Activated naive CD4-positive, alpha-beta T cell treated with anti-CD3 and anti-CD28 coated beads for 36 hours (primary cell): ENCODE data around the gene DCUN1D2. TPM values are rescaled to one million over a fixed set of nuclear protein-coding genes. Genes with fewer than 3 reads are reported as not detected.
A peak's percentile ranks its signal among the peaks of the same experiment; 100 is the strongest.
"Not testable (repeated sequence)": the region's sequence is repeated elsewhere in the genome, so short reads cannot be mapped to it uniquely, and the experiment has no call there.

Experiments used
- CTCF ChIA-PET: fragments of 350-600 bp; sonication (Branson Sonifier 250); formaldehyde crosslinking; loops from one replicate; lab custom pipeline; 2021; ENCODE audit warnings: antibody characterized with exemption; lab: Charles Lee
- DNase-seq: peaks from one replicate; pipeline ENCODE4 v3.0.0-alpha.2; 2020
- H3K27ac Mint-ChIP-seq: one replicate; pipeline ENCODE4 v1.8.0; 2021; ENCODE audit warnings: mild to moderate bottlenecking, mixed read lengths
- H3K27me3 Mint-ChIP-seq: one replicate; pipeline ENCODE4 v1.8.0; 2021; ENCODE audit warnings: low read depth, mixed read lengths
- H3K36me3 Mint-ChIP-seq: one replicate; pipeline ENCODE4 v1.8.0; 2021; ENCODE audit warnings: low read depth, mixed read lengths
- H3K4me1 Mint-ChIP-seq: one replicate; pipeline ENCODE4 v1.8.0; 2021; ENCODE audit warnings: low read depth, mixed read lengths
- H3K4me3 Mint-ChIP-seq: one replicate; pipeline ENCODE4 v1.8.0; 2021; ENCODE audit warnings: mild to moderate bottlenecking, moderate library complexity, mixed read lengths
- H3K9me3 Mint-ChIP-seq: one replicate; pipeline ENCODE4 v1.8.0; 2021; ENCODE audit warnings: mixed read lengths
- intact Hi-C: fragments of 100-400 bp; cut with micrococcal nuclease; formaldehyde crosslinking; loops from one replicate; pipeline ENCODE4 v1.15.1; 2023
- total RNA-seq, 2 experiments: library from RNA; stranded (reverse); gene quantifications; one replicate each; pipeline ENCODE4 v1.2.3, GENCODE V29; 2021

The DCUN1D2 gene
- total RNA-seq, 2 experiments from 2014 or later, result 14.3 to 14.7 TPM

DNA sequence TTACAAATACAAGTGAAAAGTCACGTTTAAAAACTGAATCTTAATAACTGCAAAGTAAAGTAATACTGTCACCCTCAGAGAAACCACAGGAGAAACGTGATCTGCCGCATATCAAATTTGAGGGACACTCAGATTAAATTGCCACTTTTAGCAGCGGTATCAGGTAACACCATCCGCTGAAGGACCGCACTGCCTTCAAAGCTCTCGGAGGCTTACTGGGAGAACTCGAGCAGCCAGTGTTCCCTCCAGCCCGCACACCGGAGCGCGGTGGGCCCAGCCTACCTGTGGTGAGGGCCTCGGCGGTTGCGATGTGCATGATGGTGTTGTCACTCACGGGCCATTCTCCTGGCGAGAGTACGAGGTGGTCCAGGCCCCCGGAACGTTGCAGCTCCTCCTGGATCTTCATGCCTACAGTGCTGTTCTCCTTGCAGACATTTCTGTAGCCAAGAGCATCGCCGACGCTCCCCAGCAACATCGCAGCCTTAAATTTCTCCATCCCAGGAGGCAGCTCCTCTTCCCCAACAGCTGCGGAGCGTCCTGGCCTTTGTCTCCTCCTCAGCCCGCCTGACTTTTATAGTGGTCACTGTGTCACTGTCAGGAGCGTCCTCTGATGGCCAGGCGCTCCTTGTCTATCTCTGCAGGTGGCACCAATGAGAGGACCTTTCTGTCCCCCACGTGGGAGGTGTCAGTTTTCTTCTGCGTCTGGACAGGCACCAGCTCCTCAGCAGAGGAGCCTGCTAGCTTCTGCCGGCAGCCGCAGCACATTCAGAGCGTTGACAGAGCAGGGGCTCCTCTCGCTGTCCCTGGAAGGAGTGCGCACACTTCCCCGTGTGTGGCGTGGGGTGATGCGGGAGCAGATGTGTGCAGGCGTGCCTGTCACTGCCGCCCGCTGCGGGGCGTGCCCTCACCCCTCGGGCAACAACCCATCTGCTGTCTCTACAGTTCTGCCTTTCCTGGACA, 37.3 kb downstream of the DCUN1D2 start, which contains the start of gene ADPRHL1:
Gene ADPRHL1, minus strand, starts transcription at position 547 of the 960 bp plus-strand sequence. Its CDS starts 51 bp downstream, at position 496.
- Mint-ChIP-seq H3K36me3 (peaks cover 6% of the 10 kb centered on the region), H3K27me3 (no peaks in the 10 kb centered on the region), H3K27ac (no peak within 1 kb of the TSS), H3K4me1 (no peaks in the 10 kb centered on the region), H3K9me3 (no peaks in the 10 kb centered on the region), H3K4me3 (no peak within 1 kb of the TSS)
- intact Hi-C loops, result no loop called here
- no peak for DNase-seq
- CTCF ChIA-PET, result no interaction called here

DNA sequence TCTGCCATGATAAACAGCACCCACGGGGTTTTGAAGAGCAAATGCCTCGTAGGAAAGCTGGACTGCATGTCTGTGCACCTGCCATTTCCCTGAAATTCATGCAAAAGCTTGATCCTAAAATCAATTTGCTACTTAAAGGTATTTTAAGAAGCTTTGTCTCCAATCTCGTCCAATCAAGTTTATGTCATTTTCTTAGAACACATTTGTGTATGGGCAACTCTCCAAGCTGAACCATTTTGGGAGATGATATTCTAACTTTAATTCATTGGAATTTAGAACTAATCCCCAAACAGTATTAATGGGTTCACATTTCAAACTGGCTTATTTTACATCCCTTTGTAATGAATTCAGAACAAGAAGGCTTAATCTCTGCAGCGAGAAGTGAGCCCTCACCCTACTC, 38.0 kb downstream of the DCUN1D2 start:
- intact Hi-C loops, result no loop called here
- Mint-ChIP-seq H3K36me3 (peaks cover 5% of the 10 kb centered on the region), H3K27ac (no peak overlapping the region), H3K27me3 (no peaks in the 10 kb centered on the region), H3K4me3 (no peak overlapping the region), H3K9me3 (no peaks in the 10 kb centered on the region), H3K4me1 (no peaks in the 10 kb centered on the region)
- DNase-seq, result no peak
- CTCF ChIA-PET, result no interaction called here

DNA sequence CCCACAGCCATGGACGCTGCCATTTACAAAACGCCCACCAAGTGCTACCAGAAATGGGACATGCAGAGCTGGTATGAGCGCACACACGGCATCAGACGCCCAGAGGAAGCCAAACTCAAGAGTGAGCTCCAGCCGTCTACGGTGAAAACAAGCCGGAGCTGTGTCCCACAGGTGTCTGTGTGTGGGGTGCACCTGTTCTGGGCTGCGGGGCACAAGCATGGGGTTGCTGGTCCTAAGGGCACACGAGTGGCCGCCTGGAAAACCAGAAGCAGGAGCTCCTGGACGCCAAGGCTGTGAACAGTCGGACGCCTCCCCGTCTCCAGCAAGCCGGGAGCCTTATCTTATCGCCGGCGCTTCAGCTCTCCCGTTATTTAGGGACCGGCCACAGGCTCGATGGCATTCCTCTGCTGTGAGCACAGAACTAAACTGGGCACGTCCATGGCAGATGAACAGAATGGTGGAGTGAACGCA, 38.5 kb downstream of the DCUN1D2 start:
- H3K4me1 Mint-ChIP-seq, result no peaks in the 10 kb centered on the region
- no peaks in the 10 kb centered on the region for H3K9me3 Mint-ChIP-seq
- no peak overlapping the region for H3K27ac Mint-ChIP-seq
- no peak for DNase-seq
- CTCF ChIA-PET, result no interaction called here
- H3K27me3 Mint-ChIP-seq, result no peaks in the 10 kb centered on the region
- intact Hi-C loops, result no loop called here
- H3K4me3 Mint-ChIP-seq, result no peak overlapping the region
- peaks cover 4% of the 10 kb centered on the region for H3K36me3 Mint-ChIP-seq

DNA sequence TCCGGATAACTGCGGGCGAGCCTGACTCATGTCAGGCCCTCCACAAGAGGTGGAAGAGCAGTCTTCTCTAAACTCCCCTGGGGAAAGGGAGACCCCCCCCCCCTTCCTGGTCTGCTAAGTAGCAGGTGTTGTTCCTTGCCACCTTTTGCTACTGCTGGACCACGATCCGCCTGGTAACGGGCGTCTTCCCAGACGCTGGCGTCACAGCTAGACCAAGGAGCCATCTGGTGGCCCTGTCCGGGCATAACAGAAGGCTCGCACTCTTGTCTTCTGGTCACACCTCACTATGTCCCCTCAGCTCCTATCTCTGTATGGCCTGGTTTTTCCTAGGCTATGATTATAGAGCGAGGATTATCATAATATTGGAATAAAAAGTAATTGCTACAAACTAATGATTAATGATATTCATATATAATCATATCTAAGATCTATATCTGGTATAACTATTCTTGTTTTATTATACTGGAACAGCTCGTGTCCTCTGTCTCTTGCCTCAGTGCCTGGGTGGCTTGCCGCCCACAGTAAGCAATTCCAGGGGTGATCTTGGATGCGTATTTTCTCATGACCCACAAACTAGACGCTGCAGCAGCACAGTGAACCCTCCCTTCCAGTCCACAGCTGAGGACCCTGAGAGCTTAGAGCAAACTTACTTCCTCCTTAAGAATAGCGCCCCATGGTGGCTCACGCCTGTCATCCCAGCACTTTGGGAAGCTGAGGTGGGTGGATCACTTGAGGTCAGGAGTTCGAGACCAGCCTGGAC, 39.5 kb downstream of the DCUN1D2 start:
- H3K36me3 Mint-ChIP-seq, H3K4me1 Mint-ChIP-seq, H3K27me3 Mint-ChIP-seq, CTCF ChIA-PET, H3K4me3 Mint-ChIP-seq, H3K9me3 Mint-ChIP-seq, DNase-seq, H3K27ac Mint-ChIP-seq, intact Hi-C loops: not testable (repeated sequence)

DNA sequence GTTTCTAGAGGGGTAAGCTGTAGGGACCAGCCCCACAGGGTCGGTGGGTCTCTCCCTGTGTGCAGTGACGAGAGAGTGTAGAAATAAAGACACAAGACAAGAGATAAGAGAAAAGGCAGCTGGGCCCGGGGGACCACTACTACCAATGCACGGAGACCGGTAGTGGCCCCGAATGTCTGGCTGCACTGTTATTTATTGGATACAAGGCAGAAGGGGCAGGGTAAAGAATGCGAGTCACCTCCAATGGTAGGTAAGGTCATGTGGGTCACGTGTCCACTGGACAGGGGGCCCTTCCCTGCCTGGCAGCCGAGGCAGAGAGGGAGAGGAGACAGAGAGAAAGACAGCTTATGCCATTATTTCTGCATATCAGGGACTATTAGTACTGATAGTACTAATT, 40.2 kb downstream of the DCUN1D2 start:
- intact Hi-C loops, H3K27ac Mint-ChIP-seq, DNase-seq, H3K36me3 Mint-ChIP-seq, CTCF ChIA-PET, H3K27me3 Mint-ChIP-seq, H3K4me1 Mint-ChIP-seq, H3K9me3 Mint-ChIP-seq: not testable (repeated sequence)
- H3K4me3 Mint-ChIP-seq, result peak overlapping the region; percentile 34

DNA sequence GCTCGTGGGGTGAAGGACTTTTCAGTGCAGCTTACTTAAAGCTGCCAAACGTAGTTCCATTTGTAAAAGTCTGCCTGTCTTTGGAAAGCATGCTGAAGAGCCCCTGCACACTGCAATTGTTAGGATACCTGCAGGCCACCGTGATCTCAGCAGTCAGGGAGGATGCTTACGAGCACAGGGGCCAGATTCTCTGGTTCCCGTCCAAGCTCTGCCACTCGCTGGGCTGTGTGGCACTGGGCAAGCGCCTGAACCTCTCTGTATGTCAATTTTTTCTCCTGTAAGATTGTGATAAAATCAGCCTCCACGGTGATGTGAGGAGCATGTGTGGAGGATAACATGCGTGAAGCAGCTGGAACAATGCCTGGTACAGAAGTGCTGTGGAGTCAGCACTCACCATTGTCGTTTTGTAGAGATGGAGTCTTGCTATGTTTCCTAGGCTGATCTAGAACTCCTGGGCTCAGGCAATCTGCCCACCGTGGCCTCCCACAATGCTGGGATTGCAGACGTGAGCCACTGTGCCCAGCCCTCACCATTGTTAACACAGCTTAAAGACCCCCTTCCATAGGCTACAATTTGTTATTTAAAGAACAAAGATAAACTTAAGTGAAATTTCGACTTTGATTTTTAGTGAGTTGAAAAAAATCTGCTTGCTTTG, 40.7 kb downstream of the DCUN1D2 start:
- H3K27ac Mint-ChIP-seq, result peak overlapping the region; percentile 46
- CTCF ChIA-PET, result no interaction called here
- no peaks in the 10 kb centered on the region for H3K4me1 Mint-ChIP-seq
- H3K36me3 Mint-ChIP-seq, result peaks cover 1% of the 10 kb centered on the region
- peak overlapping the region; percentile 65 for H3K4me3 Mint-ChIP-seq
- no peaks in the 10 kb centered on the region for H3K9me3 Mint-ChIP-seq
- intact Hi-C loops, result no loop called here
- no peaks in the 10 kb centered on the region for H3K27me3 Mint-ChIP-seq
- no peak for DNase-seq

DNA sequence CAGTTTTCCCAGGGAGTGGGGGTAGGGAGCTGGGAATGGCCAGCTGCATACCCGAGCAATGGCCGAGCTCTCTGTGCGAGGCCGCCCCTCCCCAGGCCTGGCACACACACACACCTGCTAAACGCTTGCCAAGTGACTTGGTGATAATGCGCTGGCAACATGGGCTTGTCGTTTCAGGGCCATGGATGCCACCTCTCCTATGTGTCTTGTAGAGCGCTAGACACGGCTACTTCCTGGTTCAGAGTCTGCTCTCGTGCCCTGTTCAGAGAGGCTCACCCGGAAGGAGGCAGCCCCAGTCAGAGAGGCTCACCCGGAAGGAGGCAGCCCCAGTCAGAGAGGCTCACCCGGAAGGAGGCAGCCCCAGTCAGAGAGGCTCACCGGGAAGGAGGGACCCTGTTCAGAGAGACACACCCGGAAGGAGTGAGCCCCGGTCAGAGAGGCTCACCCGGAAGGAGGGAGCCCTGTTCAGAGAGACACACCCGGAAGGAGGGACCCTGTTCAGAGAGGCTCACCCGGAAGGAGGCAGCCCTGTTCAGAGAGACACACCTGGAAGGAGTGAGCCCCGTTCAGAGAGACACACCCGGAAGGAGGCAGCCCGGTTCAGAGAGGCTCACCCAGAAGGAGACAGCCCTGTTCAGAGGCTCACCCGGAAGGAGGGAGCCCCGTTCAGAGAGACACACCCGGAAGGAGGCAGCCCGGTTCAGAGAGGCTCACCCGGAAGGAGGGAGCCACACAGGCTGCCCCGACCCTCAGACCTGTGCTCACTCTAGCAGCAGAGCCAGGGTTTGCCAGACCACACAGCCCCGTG, 41.4 kb downstream of the DCUN1D2 start:
- peak; percentile 76 for DNase-seq
- Mint-ChIP-seq H3K9me3 (no peaks in the 10 kb centered on the region), H3K4me1 (no peaks in the 10 kb centered on the region), H3K27me3 (no peaks in the 10 kb centered on the region), H3K4me3 (peak overlapping the region; percentile 65), H3K27ac (peak overlapping the region; percentile 46), H3K36me3 (peaks cover 1% of the 10 kb centered on the region)
- intact Hi-C loops, result no loop called here
- CTCF ChIA-PET, result no interaction called here

DNA sequence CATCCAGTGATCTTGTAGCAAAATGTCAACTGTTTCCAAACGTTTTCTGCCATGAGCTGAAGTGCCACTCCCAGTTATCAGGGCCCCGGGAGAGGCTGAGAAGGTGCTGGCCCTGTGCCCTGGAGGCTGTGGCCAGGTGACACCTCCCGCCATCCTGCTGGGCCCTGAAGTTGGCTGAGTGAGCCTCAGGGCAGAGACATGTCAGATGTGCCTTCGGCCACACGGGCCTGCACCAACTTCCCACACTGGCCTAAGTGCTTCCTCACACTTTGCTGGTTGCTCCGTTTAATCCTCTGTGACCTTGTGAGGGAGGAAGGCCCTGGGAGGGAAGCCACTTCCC, 42.0 kb downstream of the DCUN1D2 start:
- CTCF ChIA-PET, result interaction anchor here (0.6 kb wide), 1 partner anchor 104 kb away, joined by 3 read pairs; no protein-coding TSS in a partner anchor
- Mint-ChIP-seq H3K27ac (no peak overlapping the region), H3K4me3 (peak overlapping the region; percentile 65), H3K4me1 (no peaks in the 10 kb centered on the region), H3K27me3 (no peaks in the 10 kb centered on the region), H3K9me3 (no peaks in the 10 kb centered on the region), H3K36me3 (peaks cover 1% of the 10 kb centered on the region)
- DNase-seq, result no peak
- intact Hi-C loops, result no loop called here

DNA sequence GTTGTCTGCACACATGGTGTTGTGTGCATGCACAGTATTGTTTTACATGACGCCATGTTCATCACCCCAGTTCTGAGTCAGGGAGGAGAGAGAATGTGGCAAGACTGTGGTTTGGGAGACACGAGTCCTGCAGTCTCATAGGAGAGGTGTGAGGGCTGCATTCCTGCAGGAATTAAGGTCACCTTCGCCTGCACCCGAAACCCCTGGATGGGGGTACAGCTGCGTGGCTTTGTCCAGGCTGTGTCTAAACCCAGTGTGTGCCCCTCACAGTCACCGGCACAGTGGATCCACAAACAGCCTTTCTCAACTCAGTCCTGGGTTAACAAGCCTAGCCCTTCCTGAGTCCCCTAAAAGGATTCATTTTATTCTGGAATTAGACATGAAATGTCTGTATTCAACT, 42.9 kb downstream of the DCUN1D2 start:
- CTCF ChIA-PET, result no interaction called here
- intact Hi-C loops, result no loop called here
- DNase-seq, result no peak
- Mint-ChIP-seq H3K9me3 (no peaks in the 10 kb centered on the region), H3K27ac (no peak overlapping the region), H3K4me3 (no peak overlapping the region), H3K27me3 (no peaks in the 10 kb centered on the region), H3K4me1 (no peaks in the 10 kb centered on the region), H3K36me3 (peaks cover 3% of the 10 kb centered on the region)

DNA sequence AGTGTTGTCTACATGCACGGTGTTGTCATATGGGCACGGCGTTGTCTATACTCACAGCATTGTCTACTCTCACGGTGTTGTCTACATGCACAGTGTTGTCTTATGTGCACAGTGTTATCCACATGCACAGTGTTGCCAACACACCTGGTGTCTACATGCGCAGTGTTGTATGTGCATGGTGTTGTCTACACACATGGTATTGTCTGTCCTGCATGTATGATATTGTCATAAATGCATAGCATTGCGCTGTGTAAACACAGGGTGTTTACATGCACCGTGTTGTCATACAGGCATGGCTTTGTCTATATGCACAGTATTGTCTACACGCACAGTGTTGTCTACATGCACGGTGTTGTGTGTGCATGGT, 44.0 kb downstream of the DCUN1D2 start:
- no peak overlapping the region for H3K4me3 Mint-ChIP-seq
- intact Hi-C loops, result no loop called here
- H3K4me1 Mint-ChIP-seq, result no peaks in the 10 kb centered on the region
- no peak overlapping the region for H3K27ac Mint-ChIP-seq
- no peaks in the 10 kb centered on the region for H3K27me3 Mint-ChIP-seq
- CTCF ChIA-PET, result interaction anchor here (0.7 kb wide), 1 partner anchor 27 kb away, joined by 3 read pairs; no protein-coding TSS in a partner anchor
- no peak for DNase-seq
- peaks cover 5% of the 10 kb centered on the region for H3K36me3 Mint-ChIP-seq
- peaks cover 3% of the 10 kb centered on the region for H3K9me3 Mint-ChIP-seq

DNA sequence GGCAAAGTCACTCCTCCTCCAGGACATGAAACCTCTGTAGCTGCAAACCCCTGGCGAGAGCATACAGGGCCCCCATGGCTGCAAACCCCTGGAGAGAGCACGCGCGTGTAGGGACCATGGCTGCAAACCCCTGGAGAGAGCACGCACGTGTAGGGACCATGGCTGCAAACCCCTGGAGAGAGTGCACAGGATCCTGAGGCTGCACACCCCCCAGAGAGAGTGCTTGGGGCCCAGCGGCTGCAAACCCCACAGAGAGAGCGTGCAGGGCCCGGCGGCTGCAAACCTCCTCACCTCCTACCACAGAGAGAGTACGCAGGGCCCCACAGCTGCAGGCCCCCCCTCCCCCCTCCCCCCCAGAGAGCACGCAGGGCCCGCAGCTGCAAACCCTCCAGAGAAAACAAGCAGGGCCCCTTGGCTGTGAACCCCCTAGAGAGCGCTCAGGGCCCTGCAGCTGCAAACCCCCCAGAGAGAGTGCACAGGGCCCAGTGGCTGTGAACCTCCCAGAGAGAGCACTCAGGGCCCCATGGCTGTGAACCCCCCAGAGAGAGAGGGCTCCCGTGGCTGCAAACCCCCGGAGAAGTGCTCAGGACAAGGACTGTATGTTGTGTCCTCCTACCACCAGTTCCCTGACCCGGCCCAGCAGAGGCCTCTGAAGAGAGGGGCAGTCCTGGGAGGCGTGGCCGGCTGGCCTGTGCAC, 44.6 kb downstream of the DCUN1D2 start:
- no peaks in the 10 kb centered on the region for H3K27me3 Mint-ChIP-seq
- CTCF ChIA-PET, result interaction anchor here (0.7 kb wide), 1 partner anchor 26 kb away, joined by 3 read pairs; no protein-coding TSS in a partner anchor
- no peak overlapping the region for H3K4me3 Mint-ChIP-seq
- intact Hi-C loops, result no loop called here
- H3K4me1 Mint-ChIP-seq, result no peaks in the 10 kb centered on the region
- H3K36me3 Mint-ChIP-seq, result peaks cover 5% of the 10 kb centered on the region
- no peak for DNase-seq
- no peak overlapping the region for H3K27ac Mint-ChIP-seq
- peaks cover 5% of the 10 kb centered on the region for H3K9me3 Mint-ChIP-seq
